GM21529 (cell line): ENCODE results near the gene PPIE.

ENCODE experiments used
- ATAC-seq: cut with Tn5 transposase; IDR thresholded peaks from one replicate; pipeline ENCODE4 v1.9.1; 2021; ENCODE audit not compliant: unreplicated experiment

PPIE gene

DNA sequence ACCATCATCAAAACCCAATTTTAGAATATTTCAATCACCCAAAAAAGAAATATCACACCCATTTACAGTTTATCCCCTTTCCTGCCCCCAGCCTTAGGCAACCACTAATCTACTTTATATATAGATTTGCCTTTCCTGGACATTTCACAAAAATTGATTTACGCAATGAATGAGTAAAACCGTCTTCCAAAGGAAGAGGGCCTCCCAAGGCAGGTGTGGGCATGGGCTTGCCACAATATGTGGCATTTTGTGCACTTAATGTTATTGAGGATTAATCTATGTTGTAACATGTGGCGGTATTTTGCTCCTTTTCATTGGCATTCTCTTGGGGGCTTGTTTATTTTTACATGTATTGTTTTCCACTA lies 61.8 kb downstream of the PPIE start:
- ATAC-seq, result no peak

DNA sequence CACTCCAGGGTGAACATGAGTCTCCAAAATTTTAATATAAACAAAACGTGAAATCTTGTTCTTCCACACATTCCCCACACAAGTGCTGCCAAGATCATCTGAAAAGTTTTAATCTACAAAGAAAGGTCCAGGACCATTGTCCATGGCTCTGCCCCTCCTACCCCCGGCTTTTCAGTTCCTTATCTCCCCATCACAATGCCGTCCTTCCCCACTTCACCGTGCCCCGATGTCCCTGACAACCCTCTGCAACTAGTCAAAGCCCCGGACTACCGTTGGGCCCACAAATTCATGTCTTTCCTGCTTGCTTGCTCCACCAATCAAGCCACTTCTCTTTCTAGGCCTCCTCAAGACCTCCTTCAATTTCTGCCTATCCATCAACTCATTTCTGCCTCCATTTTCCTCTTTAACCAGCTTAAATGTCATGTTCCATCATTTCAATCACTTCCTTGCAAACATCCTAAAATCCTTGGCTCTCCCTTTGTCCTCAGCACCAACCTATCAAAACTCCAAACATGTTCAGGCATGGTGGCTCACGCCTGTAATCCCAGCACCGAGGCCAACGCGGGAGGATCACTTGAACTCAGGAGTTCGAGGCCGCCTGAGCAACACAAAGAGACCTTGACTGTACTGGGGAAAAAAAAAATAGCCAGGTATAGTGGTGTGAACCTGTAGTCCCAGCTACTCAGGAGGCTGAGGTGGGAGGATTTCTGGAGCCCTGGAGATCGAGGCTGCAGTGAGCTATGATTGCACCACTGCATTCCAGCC lies 64.0 kb downstream of the PPIE start:
- ATAC-seq, result no peak

DNA sequence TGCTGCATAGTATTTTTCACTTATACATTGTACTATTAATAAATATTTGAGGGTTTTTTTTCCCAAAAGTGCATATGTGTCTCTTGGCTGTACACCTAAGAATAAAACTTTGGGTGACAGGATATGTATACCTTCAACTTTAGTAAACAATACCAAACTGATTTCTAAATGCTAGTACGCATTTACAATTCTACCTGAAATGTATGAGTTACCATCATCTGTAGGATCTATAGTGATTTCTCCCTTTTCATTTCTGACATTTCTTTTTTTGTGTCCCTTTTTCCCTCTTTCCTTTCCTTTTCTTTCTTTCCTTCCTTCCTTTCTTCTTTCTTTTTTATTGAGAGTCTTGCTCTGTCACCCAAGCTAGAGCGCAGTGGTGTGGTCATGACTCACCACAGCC lies 66.7 kb downstream of the PPIE start:
- no peak for ATAC-seq

DNA sequence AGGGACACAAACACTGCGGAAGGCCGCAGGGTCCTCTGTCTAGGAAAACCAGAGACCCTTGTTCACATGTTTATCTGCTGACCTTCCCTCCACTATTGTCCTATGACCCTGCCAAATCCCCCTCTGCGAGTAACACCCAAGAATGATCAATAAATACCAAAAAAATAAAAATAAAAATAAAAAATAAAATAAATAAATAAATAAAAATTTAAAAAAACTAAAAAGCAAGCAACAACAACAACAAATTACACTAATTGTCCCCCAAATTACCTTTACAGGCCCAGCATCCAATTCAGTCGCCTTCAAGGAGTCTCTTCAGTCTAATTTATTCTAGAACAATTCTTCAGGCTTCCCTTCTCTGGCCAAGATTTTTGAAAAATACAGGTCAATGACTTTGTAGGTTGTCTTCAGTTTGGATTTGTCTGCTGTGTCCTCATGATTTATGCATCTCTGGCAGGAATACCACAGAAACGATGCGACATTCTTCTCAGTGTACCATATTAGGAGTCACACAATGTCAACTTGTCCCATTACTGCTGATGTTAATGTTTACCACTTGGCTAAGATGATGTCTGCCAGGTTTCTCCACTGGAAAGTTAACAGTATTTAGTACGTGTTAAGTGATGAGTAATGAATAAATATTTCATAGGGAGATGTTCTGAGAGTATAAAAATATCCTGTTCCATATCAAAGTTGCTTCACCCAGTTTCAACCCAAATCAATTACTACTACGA lies 70.3 kb downstream of the PPIE start:
- ATAC-seq, result no peak

DNA sequence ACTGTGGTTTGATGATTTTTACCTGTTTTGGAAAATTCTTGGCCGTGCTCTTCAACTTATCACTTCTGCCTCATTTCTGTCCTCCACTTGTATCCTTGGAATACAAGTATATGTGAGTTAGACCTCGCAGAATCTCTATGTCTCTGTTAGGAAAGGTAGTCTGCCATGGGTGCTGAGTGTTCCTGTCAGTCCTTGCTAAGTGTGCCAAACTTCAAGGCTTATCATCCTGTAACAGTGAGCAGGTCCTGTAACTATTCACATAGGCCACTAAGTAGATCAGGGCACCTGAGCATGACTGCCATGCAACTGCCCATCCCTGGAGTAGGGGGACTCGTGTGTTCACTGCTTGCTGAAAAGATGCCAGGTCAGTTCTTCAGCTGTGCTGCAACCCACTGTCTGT lies 74.2 kb downstream of the PPIE start:
- no peak for ATAC-seq
